Hair follicle dermal papilla cell (primary cell): Measurements from ENCODE around the gene ZBTB49. TPM values are rescaled to one million over a fixed set of nuclear protein-coding genes. Genes with fewer than 3 reads are reported as not detected.

ENCODE experiments used
- total RNA-seq: library from RNA; depleted of rRNA; stranded (reverse); fragments of >200 nt; gene quantifications from 2 replicates; pipeline ENCODE4 v1.2.3, GENCODE V29; 2012

The ZBTB49 gene
- total RNA-seq: 4.9 and 5.4 TPM in 2 replicates

DNA sequence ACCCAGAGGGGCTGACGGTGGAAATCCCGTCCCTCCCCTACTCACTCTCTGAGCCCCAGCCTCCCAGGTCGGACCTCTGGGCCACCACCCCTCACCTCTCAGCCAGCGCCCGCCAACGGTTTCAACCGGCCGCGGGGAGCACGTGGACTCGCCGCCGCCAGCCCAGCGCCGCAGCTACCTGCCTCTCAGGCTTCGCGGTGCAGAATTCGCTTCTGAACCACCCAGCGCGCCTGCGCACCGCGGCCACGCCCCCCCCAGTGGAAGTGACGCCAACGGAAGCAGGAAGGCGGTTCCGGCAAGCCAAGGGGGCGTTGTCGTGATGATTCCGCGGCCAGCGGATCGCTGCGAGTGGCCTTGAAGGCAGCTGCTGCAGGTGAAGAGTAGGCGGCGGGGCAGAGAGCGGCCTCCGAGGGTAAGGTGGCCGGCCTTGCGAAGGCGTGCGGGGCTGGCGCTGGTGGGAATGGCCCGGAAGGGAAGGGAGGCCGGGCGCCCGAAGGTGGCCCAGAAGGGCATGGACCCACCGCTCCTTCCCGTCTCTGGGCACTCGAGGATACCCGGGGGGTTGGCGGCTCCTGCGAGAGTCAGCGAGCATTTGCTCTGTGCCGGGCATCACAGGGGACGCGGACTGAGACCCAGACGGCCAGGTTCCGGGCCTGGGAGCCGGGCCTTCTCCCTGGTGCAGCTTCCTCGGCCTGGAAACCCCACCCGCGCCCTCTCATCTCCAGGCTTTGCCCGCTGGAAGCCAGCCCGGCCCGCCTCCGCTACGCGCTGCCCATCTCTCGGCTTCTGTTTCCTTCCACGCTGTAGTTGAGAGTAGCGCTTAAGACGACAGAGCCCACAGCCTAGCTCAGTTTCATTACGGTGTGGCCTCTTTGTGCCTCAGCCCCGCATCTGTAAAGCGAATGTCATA is at the start of gene ZBTB49, which contains the start of gene LYAR:
ZBTB49 (plus strand) TSS at position 311 of the 910 bp plus-strand sequence. CDS start 9,695 bp downstream, outside the sequence.
LYAR (minus strand) TSS at position 214 of the 910 bp plus-strand sequence. CDS start 6,412 bp downstream, outside the sequence.

DNA sequence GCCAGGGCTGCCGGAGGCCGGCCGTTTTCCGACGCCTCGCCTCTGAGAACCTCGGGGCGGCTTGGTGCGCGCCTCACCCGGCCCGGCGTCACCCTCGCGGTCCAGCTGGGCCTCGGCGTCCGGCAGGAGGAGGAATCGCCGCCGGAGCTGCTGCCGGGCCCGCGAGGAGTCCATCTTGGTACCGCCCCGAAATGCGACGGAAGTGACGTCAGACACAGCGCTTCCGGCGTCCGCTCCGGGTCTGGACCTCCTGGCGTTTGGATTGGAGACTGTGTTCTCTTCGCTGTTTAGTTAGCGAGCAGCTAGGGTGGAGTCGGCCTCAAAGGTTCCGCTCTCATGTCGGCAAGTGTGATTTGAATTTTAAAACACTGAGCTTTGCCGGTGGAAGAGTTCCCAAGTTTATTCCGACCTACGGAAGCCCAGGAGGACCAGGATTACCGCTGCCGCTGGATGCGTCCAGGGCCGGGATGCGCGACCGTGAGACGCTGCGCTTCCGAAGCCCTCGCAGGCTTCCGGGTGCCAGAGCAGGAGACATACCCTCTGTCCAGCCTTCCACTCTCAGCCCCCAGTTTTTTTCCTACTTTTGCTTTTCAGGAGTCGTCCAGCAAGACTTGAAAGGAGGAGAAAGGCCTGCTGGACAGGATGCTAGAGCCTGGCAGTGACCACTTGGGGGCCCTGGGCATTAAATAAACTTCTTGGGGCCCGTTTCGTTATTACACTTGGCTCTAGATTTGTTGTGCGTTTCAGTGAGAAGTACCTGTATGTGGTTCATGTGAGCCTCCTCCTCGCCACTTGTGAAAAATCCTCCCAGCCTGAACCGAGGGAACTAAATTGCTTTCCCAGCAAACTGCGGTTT is 41.8 kb upstream of the ZBTB49 start, which contains the start of gene TMEM128:
TMEM128 (minus strand) TSS at position 195 of the 856 bp plus-strand sequence; CDS start at position 174, 21 bp downstream.

Other genes starting within 250 kb of the ZBTB49 start
- gene OTOP1, start 63.3 kb upstream of the ZBTB49 start, total RNA-seq: not detected in 2 replicates
- gene TMEM128, start 42.0 kb upstream of the ZBTB49 start, total RNA-seq: 18.0 and 23.7 TPM in 2 replicates
- 5.0 and 5.7 TPM in 2 replicates for gene LYAR, start 97 bp upstream of the ZBTB49 start, total RNA-seq
- gene NSG1, start 96.9 kb downstream of the ZBTB49 start, total RNA-seq: 0.16 and 0.73 TPM in 2 replicates